ENCODE measurements around the gene PTMS. TPM values are rescaled to one million over a fixed set of nuclear protein-coding genes. Genes with fewer than 3 reads are reported as not detected.

Gene PTMS
- total RNA-seq, 1 donor from 2014 or later, result 134 TPM

GRCh38 chr12:6750506-6750905, 15.7 kb upstream of the PTMS start:
- peaks cover 21% of the 10 kb centered on the region for H3K79me2 ChIP-seq (ENCODE audit: low read depth)
- H3K27me3 ChIP-seq, result no peaks in the 10 kb centered on the region
- peaks cover 22% of the 10 kb centered on the region for H3K36me3 Mint-ChIP-seq
- no peak for DNase-seq (ENCODE audit: low spot score)
- H3K4me1 Mint-ChIP-seq, result peaks cover 24% of the 10 kb centered on the region
- peaks cover 17% of the 10 kb centered on the region for H4K20me1 ChIP-seq (ENCODE audit: low read depth)
- no peak overlapping the region for H2AFZ ChIP-seq (replicated peaks)
- no peak overlapping the region for H3K4me3 ChIP-seq
- H3K9me3 ChIP-seq (ENCODE audit: low read depth), result no peaks in the 10 kb centered on the region
- H3K4me1 ChIP-seq, result peaks cover 17% of the 10 kb centered on the region
- H3K27ac ChIP-seq, result no peak overlapping the region
- no peak for TF ChIP-seq EZH2 (IDR thresholded peaks at IDR 0.05)
- no peak for TF ChIP-seq CTCF (IDR thresholded peaks at IDR 0.05)
- no peak for TF ChIP-seq EZH2phosphoT487 (IDR thresholded peaks at IDR 0.05)
- no peak overlapping the region for H3K9ac ChIP-seq
- H3F3A ChIP-seq (ENCODE audit: low read depth), result peaks cover 19% of the 10 kb centered on the region
- no peak overlapping the region for H3K27ac Mint-ChIP-seq
- H3K27me3 Mint-ChIP-seq (ENCODE audit: insufficient read depth, low read depth), result peaks cover 3% of the 10 kb centered on the region
- no peaks in the 10 kb centered on the region for H3K9me3 Mint-ChIP-seq
- no peak overlapping the region for H3K4me3 Mint-ChIP-seq
- H3K4me2 ChIP-seq, result no peak overlapping the region
- H3K36me3 ChIP-seq, result peaks cover 4% of the 10 kb centered on the region

- peaks cover 21% of the 10 kb centered on the region for H3K79me2 ChIP-seq (ENCODE audit: low read depth)
- H3K4me2 ChIP-seq, result peak overlapping the region; percentile 81
- peaks cover 17% of the 10 kb centered on the region for H3K4me1 ChIP-seq
- H3K36me3 ChIP-seq, result peaks cover 4% of the 10 kb centered on the region
- no peak overlapping the region for H2AFZ ChIP-seq (replicated peaks)
- H3K9ac ChIP-seq, result no peak overlapping the region
- Mint-ChIP-seq H3K4me1 (peaks cover 24% of the 10 kb centered on the region), H3K9me3 (no peaks in the 10 kb centered on the region), H3K4me3 (peak overlapping the region; percentile 96), H3K27me3 (ENCODE audit: insufficient read depth, low read depth) (peaks cover 3% of the 10 kb centered on the region), H3K27ac (no peak overlapping the region), H3K36me3 (peaks cover 20% of the 10 kb centered on the region)
- peak overlapping the region; percentile 89 for H3K4me3 ChIP-seq
- no peaks in the 10 kb centered on the region for H3K27me3 ChIP-seq
- H4K20me1 ChIP-seq (ENCODE audit: low read depth), result peaks cover 17% of the 10 kb centered on the region
- H3F3A ChIP-seq (ENCODE audit: low read depth), result peaks cover 19% of the 10 kb centered on the region
- TF ChIP-seq EZH2phosphoT487 (IDR thresholded peaks at IDR 0.05) (no peak), CTCF (IDR thresholded peaks at IDR 0.05) (no peak), EZH2 (IDR thresholded peaks at IDR 0.05) (no peak)
- no peaks in the 10 kb centered on the region for H3K9me3 ChIP-seq (ENCODE audit: low read depth)
- H3K27ac ChIP-seq, result no peak overlapping the region
- DNase-seq (ENCODE audit: low spot score), result no peak
Measured at GRCh38 chr12:6751767-6752166, 14.4 kb upstream of the PTMS start.

GRCh38 chr12:6752167-6752920, 13.8 kb upstream of the PTMS start:
- Histone ChIP-seq H3K9me3 (ENCODE audit: low read depth) (no peaks in the 10 kb centered on the region), H3K4me1 (peaks cover 20% of the 10 kb centered on the region), H4K20me1 (ENCODE audit: low read depth) (peaks cover 17% of the 10 kb centered on the region), H3K27me3 (no peaks in the 10 kb centered on the region), H3K36me3 (peaks cover 4% of the 10 kb centered on the region), H3K4me3 (peak overlapping the region; percentile 89), H3K27ac (peak overlapping the region; percentile 94), H2AFZ (replicated peaks) (no peak overlapping the region), H3K9ac (peak overlapping the region; percentile 93), H3K4me2 (peak overlapping the region; percentile 81), H3F3A (ENCODE audit: low read depth) (peaks cover 23% of the 10 kb centered on the region), H3K79me2 (ENCODE audit: low read depth) (peaks cover 21% of the 10 kb centered on the region)
- H3K36me3 Mint-ChIP-seq, result peaks cover 15% of the 10 kb centered on the region
- peak overlapping the region; percentile 96 for H3K4me3 Mint-ChIP-seq
- TF ChIP-seq EZH2 (IDR thresholded peaks at IDR 0.05) (no peak), CTCF (IDR thresholded peaks at IDR 0.05) (peak; percentile 38), EZH2phosphoT487 (IDR thresholded peaks at IDR 0.05) (no peak)
- H3K27me3 Mint-ChIP-seq (ENCODE audit: insufficient read depth, low read depth), result peaks cover 3% of the 10 kb centered on the region
- peaks cover 28% of the 10 kb centered on the region for H3K4me1 Mint-ChIP-seq
- peak; percentile 79 for DNase-seq (ENCODE audit: low spot score)
- H3K9me3 Mint-ChIP-seq, result no peaks in the 10 kb centered on the region
- H3K27ac Mint-ChIP-seq, result peak overlapping the region; percentile 96

Measured in neural progenitor cell (in vitro differentiated cells).